GM12878 (cell line): Measurements from ENCODE around the gene TRIM6. TPM values are rescaled to one million over a fixed set of nuclear protein-coding genes. Genes with fewer than 3 reads are reported as not detected.

Experiments used
- ATAC-seq: fragments of 200-7000 bp; cut with Tn5 transposase; 3 replicates; pipeline ENCODE4 v1.9.1; 2020; ENCODE audit warnings: mild to moderate bottlenecking, moderate library complexity
- BruUV-seq: library from RNA; stranded (reverse); fragments of 400-500 nt; replicated peaks from 2 replicates; lab custom pipeline; 2021; lab: Mats Ljungman, UMichigan
- CTCF ChIA-PET: fragments of 300-600 bp; sonication (Branson Sonifier 250); formaldehyde crosslinking; extraction: SDS; loops from one replicate; lab custom pipeline; 2021; ENCODE audit warnings: inconsistent platforms; lab: Yijun Ruan, JAX
- POLR2A ChIA-PET: fragments of 350-600 bp; formaldehyde crosslinking; extraction: SDS; loops from one replicate; lab custom pipeline; 2021; ENCODE audit warnings: inconsistent platforms; lab: Charles Lee
- RAD21 ChIA-PET: fragments of 300-600 bp; sonication (Branson Sonifier 250); formaldehyde crosslinking; loops from one replicate; lab custom pipeline; 2023; ENCODE audit warnings: antibody characterized with exemption; ENCODE audit not compliant: unreplicated experiment; lab: Charles Lee
- SMC1A ChIA-PET: fragments of 300-600 bp; sonication (Branson Sonifier 250); formaldehyde crosslinking; loops from one replicate; lab custom pipeline; 2023; ENCODE audit not compliant: unreplicated experiment, uncharacterized antibody; lab: Charles Lee
- DNase-seq: peaks from one replicate; pipeline ENCODE4 v3.0.0-alpha.2; 2011; ENCODE audit warnings: low read depth, low spot score
- FAIRE-seq: peaks from 3 replicates; lab custom pipeline; 2011; peaks lifted over from hg19 to GRCh38; lab: Jason Lieb, UNC
- H2AFZ ChIP-seq: 2 replicates; pipeline ENCODE4 v1.6.0; 2011; ENCODE audit warnings: low read depth, low read length, control low read depth; ENCODE audit not compliant: control insufficient read depth
- H3K27ac ChIP-seq: 2 replicates; pipeline ENCODE4 v1.5.1; 2011; ENCODE audit warnings: control low read depth; ENCODE audit not compliant: control insufficient read depth, insufficient read depth
- H3K27me3 ChIP-seq, 2 experiments: replicated peaks in 1 of 2; 2 replicates each; pipeline versions ENCODE4 v1.6.0 to v1.6.1; 2011; ENCODE audit warnings: low read length in 1 of 2; ENCODE audit not compliant: control insufficient read depth in 2 of 2, insufficient read depth in 2 of 2
- H3K36me3 ChIP-seq, 2 experiments: 2 replicates each; pipeline ENCODE4 v1.5.1; 2011; ENCODE audit warnings: low read length in 1 of 2; ENCODE audit not compliant: control insufficient read depth in 2 of 2, insufficient read depth in 2 of 2
- H3K4me1 ChIP-seq: 2 replicates; pipeline ENCODE4 v1.6.1; 2011; ENCODE audit warnings: mild to moderate bottlenecking, low read length, moderate library complexity, mixed read lengths; ENCODE audit not compliant: control insufficient read depth, insufficient read depth
- H3K4me2 ChIP-seq: 2 replicates; pipeline ENCODE4 v1.6.0; 2011; ENCODE audit warnings: control low read depth; ENCODE audit not compliant: control insufficient read depth, insufficient read depth
- H3K4me3 ChIP-seq: fragments of 200-600 bp; sonication (generic); 2 replicates; pipeline ENCODE4 v1.5.1; 2016
- H3K79me2 ChIP-seq: 2 replicates; pipeline ENCODE4 v1.6.0; 2011; ENCODE audit warnings: low read length; ENCODE audit not compliant: control insufficient read depth, insufficient read depth
- H3K9ac ChIP-seq: 2 replicates; pipeline ENCODE4 v1.8.0; 2011; ENCODE audit warnings: low read length, control low read depth, mixed read lengths; ENCODE audit not compliant: control insufficient read depth, insufficient read depth
- H3K9me3 ChIP-seq: replicated peaks from 3 replicates; pipeline ENCODE4 v1.5.1; 2011; ENCODE audit warnings: mild to moderate bottlenecking, low read length; ENCODE audit not compliant: control insufficient read depth, insufficient read depth
- H4K20me1 ChIP-seq: 2 replicates; pipeline ENCODE4 v1.6.0; 2011; ENCODE audit not compliant: control insufficient read depth, insufficient read depth
- BRCA1 ChIP-seq: IDR thresholded peaks from 2 replicates; pipeline ENCODE4 v1.6.1; 2011; ENCODE audit warnings: low read depth, low read length, improper control_type of control experiment
- ESRRA ChIP-seq: IDR thresholded peaks from 2 replicates; pipeline ENCODE4 v1.6.1; 2012; ENCODE audit warnings: mild to moderate bottlenecking, low read length, improper control_type of control experiment
- NR2F1 ChIP-seq: fragments of 450-650 bp; conservative IDR thresholded peaks from 2 replicates; pipeline ENCODE4 v1.6.1; 2017; ENCODE audit warnings: mild to moderate bottlenecking
- WGBS: methylation state at CpG from one replicate; pipeline ENCODE4 v1.1.6; 2016; ENCODE audit warnings: low lambda C conversion rate; ENCODE audit not compliant: insufficient replicate concordance, insufficient coverage; ENCODE audit errors: missing lambda C conversion rate; 5-methylcytosine and 5-hydroxymethylcytosine counted together
- in situ Hi-C: fragments of 300-500 bp; cut with MboI; formaldehyde crosslinking; loops from 9 replicates; pipeline ENCODE4 v1.14.3; 2018; ENCODE audit warnings: mixed read lengths
- intact Hi-C: fragments of 100-400 bp; cut with micrococcal nuclease; formaldehyde crosslinking; loops from one replicate; pipeline ENCODE4 v1.14.2; 2022; ENCODE audit not compliant: unreplicated experiment
- polyA plus RNA-seq, 11 experiments: library from polyadenylated mRNA; depleted of rRNA in 4 of 11; unstranded in 6 of 11; stranded (reverse) in 5 of 11; fragments of >200 nt; fragmentation: Nextera tagmentation in 4 of 11; fragmentation: Illumina TruSeq in 1 of 11; extraction: Ambion mirVana in 4 of 11; extraction: Trizol in 1 of 11; gene quantifications; 1 replicate in 1 of 11; 2 replicates in 10 of 11; pipeline versions ENCODE4 v1.2.1 to v1.2.3, GENCODE V29; 2011 to 2016; ENCODE audit warnings: inconsistent platforms in 2 of 11, missing spikeins in 2 of 11, low read depth in 1 of 11
- total RNA-seq, 4 experiments: library from RNA; depleted of rRNA in 3 of 4; stranded (reverse); fragments of >200 nt in 3 of 4; fragmentation: Illumina TruSeq in 1 of 4; extraction: Trizol in 1 of 4; gene quantifications; 2 replicates each; pipeline versions ENCODE4 v1.2.1 to v1.2.3, GENCODE V29; 2013 to 2021
- TF ChIP-seq, protein P1 (sequence below), 3 experiments: IDR thresholded peaks in 2 of 3; conservative IDR thresholded peaks in 1 of 3; 2 replicates each; pipeline ENCODE4 v1.5.1; 2011; ENCODE audit warnings: low read depth in 3 of 3, low read length in 3 of 3, mild to moderate bottlenecking in 3 of 3, control low read depth in 2 of 3, moderate library complexity in 2 of 3, inconsistent platforms in 1 of 3, mixed read lengths in 1 of 3; ENCODE audit not compliant: control insufficient read depth in 2 of 3, insufficient read depth in 1 of 3; ENCODE audit errors: extremely low read depth in 1 of 3

Gene TRIM6
- total and polyA plus RNA-seq, 10 of the 15 experiments (the other 5 are each of a cell fraction or from before 2014, with no cell fraction given): 1.4 to 6.8 (median 4.2) TPM

DNA sequence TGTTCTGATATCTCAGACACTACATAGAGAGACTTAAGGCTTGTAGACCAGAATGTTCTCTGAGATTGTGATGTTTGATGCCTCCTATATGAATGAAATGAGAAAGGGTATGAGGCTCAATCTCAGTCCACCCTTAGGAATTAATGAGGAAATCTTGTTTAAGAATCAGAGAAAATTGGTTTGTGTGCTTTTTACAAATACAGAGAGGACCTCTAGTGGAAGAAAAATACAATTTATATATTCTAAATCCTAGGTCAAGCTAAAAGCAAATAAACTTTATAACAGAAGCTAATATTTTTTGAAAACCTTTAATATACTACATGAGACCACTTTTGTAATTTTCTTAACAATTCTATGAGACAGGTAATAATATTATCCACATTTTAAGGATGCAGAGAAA lies 43.1 kb upstream of the TRIM6 start:
- ChIA-PET SMC1A (interaction anchor here (0.7 to 1.1 kb wide), 6 partner anchors 22 to 428 kb away, joined by 3 to 10 read pairs (median 3); no protein-coding TSS in a partner anchor), RAD21 (interaction anchor here (1.0 kb wide), 1 partner anchor 77 kb away, joined by 9 read pairs; no protein-coding TSS in a partner anchor), POLR2A (no interaction called here), CTCF (interaction anchor here (0.7 to 1.4 kb wide), 6 partner anchors 18 to 428 kb away, joined by 3 to 20 read pairs (median 4); no protein-coding TSS in a partner anchor)
- in situ Hi-C loops (no loop called here), intact Hi-C loops (loop anchor here (1.0 to 10.0 kb wide), 3 partner anchors 77 to 429 kb away; partner anchors contain the start of gene OR52N2)
- Histone ChIP-seq H3K4me1 (no peaks in the 10 kb centered on the region), H4K20me1 (no peaks in the 10 kb centered on the region), H2AFZ (no peak overlapping the region), H3K27ac (no peak overlapping the region), H3K4me2 (no peak overlapping the region), H3K79me2 (no peaks in the 10 kb centered on the region), H3K4me3 (no peak overlapping the region), H3K9ac (no peak overlapping the region), H3K9me3 (no peaks in the 10 kb centered on the region), H3K27me3 (no peaks in the 10 kb centered on the region), H3K36me3 (no peaks in the 10 kb centered on the region)
- FAIRE-seq (no peak), DNase-seq (no peak), ATAC-seq (no peak)
- no TSS peak for BruUV-seq
- TF ChIP-seq, protein P1, sequence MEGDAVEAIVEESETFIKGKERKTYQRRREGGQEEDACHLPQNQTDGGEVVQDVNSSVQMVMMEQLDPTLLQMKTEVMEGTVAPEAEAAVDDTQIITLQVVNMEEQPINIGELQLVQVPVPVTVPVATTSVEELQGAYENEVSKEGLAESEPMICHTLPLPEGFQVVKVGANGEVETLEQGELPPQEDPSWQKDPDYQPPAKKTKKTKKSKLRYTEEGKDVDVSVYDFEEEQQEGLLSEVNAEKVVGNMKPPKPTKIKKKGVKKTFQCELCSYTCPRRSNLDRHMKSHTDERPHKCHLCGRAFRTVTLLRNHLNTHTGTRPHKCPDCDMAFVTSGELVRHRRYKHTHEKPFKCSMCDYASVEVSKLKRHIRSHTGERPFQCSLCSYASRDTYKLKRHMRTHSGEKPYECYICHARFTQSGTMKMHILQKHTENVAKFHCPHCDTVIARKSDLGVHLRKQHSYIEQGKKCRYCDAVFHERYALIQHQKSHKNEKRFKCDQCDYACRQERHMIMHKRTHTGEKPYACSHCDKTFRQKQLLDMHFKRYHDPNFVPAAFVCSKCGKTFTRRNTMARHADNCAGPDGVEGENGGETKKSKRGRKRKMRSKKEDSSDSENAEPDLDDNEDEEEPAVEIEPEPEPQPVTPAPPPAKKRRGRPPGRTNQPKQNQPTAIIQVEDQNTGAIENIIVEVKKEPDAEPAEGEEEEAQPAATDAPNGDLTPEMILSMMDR (IDR thresholded peaks at IDR 0.05 in 2 of 3, conservative IDR thresholded peaks at IDR 0.05 in 1 of 3; ENCODE audit: control insufficient read depth in 2 of 3, extremely low read depth in 1 of 3, insufficient read depth in 1 of 3, low read depth in 3 of 3, low read length in 3 of 3): peak in 1 of 3 experiments; percentile 9; a peak in 2 of 6 replicates
- no peak for TF ChIP-seq BRCA1

GRCh38 chr11:5556596-5557188 lies 39.7 kb upstream of the TRIM6 start:
- ChIA-PET POLR2A (no interaction called here), SMC1A (no interaction called here), RAD21 (interaction anchor here (1.5 kb wide), 1 partner anchor 81 kb away, joined by 3 read pairs; no protein-coding TSS in a partner anchor), CTCF (interaction anchor here (1.8 kb wide), 1 partner anchor 81 kb away, joined by 10 read pairs; no protein-coding TSS in a partner anchor)
- TF ChIP-seq NR2F1 (no peak), ESRRA (no peak)
- Histone ChIP-seq H3K9ac (no peak overlapping the region), H2AFZ (no peak overlapping the region), H3K4me3 (no peak overlapping the region), H3K27me3 (no peaks in the 10 kb centered on the region), H3K36me3 (no peaks in the 10 kb centered on the region), H3K4me2 (no peak overlapping the region), H4K20me1 (no peaks in the 10 kb centered on the region), H3K9me3 (no peaks in the 10 kb centered on the region), H3K4me1 (no peaks in the 10 kb centered on the region), H3K79me2 (no peaks in the 10 kb centered on the region), H3K27ac (no peak overlapping the region)
- FAIRE-seq: no peak
- in situ Hi-C loops: no loop called here
- 51% methylated on average over 3 of the region's 3 CpGs for WGBS
- intact Hi-C loops: loop anchor here (10.0 kb wide), 1 partner anchor 432 kb away; no protein-coding TSS in a partner anchor
- DNase-seq: no peak
- no peak for ATAC-seq
- no TSS peak for BruUV-seq
